H9 (cell line): ENCODE results near the gene CAMK1G. TPM values are rescaled to one million over a fixed set of nuclear protein-coding genes. Genes with fewer than 3 reads are reported as not detected.

Experiments
- DNase-seq: peaks from one replicate; pipeline ENCODE4 v3.0.0-alpha.2; 2017
- H2AFZ ChIP-seq: one replicate; pipeline ENCODE4 v1.6.1; 2013; ENCODE audit warnings: mild to moderate bottlenecking, low read length, control low read depth, moderate library complexity
- H2AK5ac ChIP-seq: 2 replicates; pipeline ENCODE4 v1.6.1; 2013; ENCODE audit warnings: low read length, control low read depth, mixed read lengths; ENCODE audit not compliant: insufficient read length
- H2BK120ac ChIP-seq: one replicate; pipeline ENCODE4 v1.6.1; 2013; ENCODE audit warnings: low read depth, mild to moderate bottlenecking, low read length, control low read depth, inconsistent platforms; ENCODE audit not compliant: poor library complexity, severe bottlenecking
- H2BK12ac ChIP-seq: 2 replicates; pipeline ENCODE4 v1.6.1; 2013; ENCODE audit warnings: low read length, control low read depth, mixed read lengths, low read depth; ENCODE audit not compliant: insufficient read length
- H2BK15ac ChIP-seq: 2 replicates; pipeline ENCODE4 v1.6.1; 2013; ENCODE audit warnings: low read depth, low read length, control low read depth
- H2BK20ac ChIP-seq: one replicate; pipeline ENCODE4 v1.6.1; 2013; ENCODE audit warnings: low read depth, mild to moderate bottlenecking, low read length, control low read depth, inconsistent platforms; ENCODE audit not compliant: poor library complexity, severe bottlenecking
- H2BK5ac ChIP-seq: 2 replicates; pipeline ENCODE4 v1.6.1; 2013; ENCODE audit warnings: low read length, control low read depth, mixed read lengths; ENCODE audit not compliant: insufficient read length
- H3K14ac ChIP-seq: 2 replicates; pipeline ENCODE4 v1.6.1; 2013; ENCODE audit warnings: low read length, control low read depth; ENCODE audit not compliant: insufficient read depth
- H3K18ac ChIP-seq: 2 replicates; pipeline ENCODE4 v1.6.1; 2013; ENCODE audit warnings: low read depth, mild to moderate bottlenecking, mixed read lengths, low read length, control low read depth; ENCODE audit not compliant: insufficient read length
- H3K23ac ChIP-seq: 2 replicates; pipeline ENCODE4 v1.6.1; 2013; ENCODE audit warnings: low read length, control low read depth, mixed read lengths, low read depth; ENCODE audit not compliant: insufficient read length
- H3K23me2 ChIP-seq: 2 replicates; pipeline ENCODE4 v1.6.1; 2013; ENCODE audit warnings: low read depth, mild to moderate bottlenecking, mixed read lengths, low read length, control low read depth; ENCODE audit not compliant: insufficient read length, poor library complexity, severe bottlenecking
- H3K27ac ChIP-seq: 2 replicates; pipeline ENCODE4 v1.5.1; 2013; ENCODE audit warnings: low read length, control low read depth, mixed read lengths, low read depth; ENCODE audit not compliant: insufficient read length
- H3K27me3 ChIP-seq: 2 replicates; pipeline ENCODE4 v1.6.1; 2013; ENCODE audit warnings: low read length, control low read depth, inconsistent platforms; ENCODE audit not compliant: insufficient read depth
- H3K4ac ChIP-seq: 2 replicates; pipeline ENCODE4 v1.6.1; 2013; ENCODE audit warnings: low read depth, mild to moderate bottlenecking, control low read depth, inconsistent platforms, low read length, moderate library complexity
- H3K4me1 ChIP-seq: 2 replicates; pipeline ENCODE4 v1.6.1; 2013; ENCODE audit warnings: low read length, control low read depth, inconsistent platforms; ENCODE audit not compliant: insufficient read depth
- H3K4me2 ChIP-seq: 2 replicates; pipeline ENCODE4 v1.6.1; 2013; ENCODE audit warnings: low read length, control low read depth, mixed read lengths; ENCODE audit not compliant: insufficient read length, insufficient read depth
- H3K56ac ChIP-seq: 2 replicates; pipeline ENCODE4 v1.6.1; 2013; ENCODE audit warnings: low read depth, mild to moderate bottlenecking, mixed read lengths, low read length, control low read depth; ENCODE audit not compliant: insufficient read length
- H3K79me1 ChIP-seq: 2 replicates; pipeline ENCODE4 v1.6.1; 2013; ENCODE audit warnings: low read depth, mild to moderate bottlenecking, moderate library complexity, low read length, control low read depth, inconsistent platforms; ENCODE audit not compliant: insufficient read depth, poor library complexity, severe bottlenecking
- H3K79me2 ChIP-seq: 2 replicates; pipeline ENCODE4 v1.6.1; 2013; ENCODE audit warnings: low read length, control low read depth, inconsistent platforms; ENCODE audit not compliant: insufficient read depth
- H3K9ac ChIP-seq: 2 replicates; pipeline ENCODE4 v1.6.1; 2013; ENCODE audit warnings: low read length, control low read depth, mixed read lengths; ENCODE audit not compliant: insufficient read length; ENCODE audit errors: extremely low read depth
- H3K9me3 ChIP-seq: one replicate; pipeline ENCODE4 v1.6.1; 2013; ENCODE audit warnings: low read depth, low read length, inconsistent platforms; ENCODE audit not compliant: control insufficient read depth
- H3T11ph ChIP-seq: one replicate; pipeline ENCODE4 v1.6.1; 2013; ENCODE audit warnings: mild to moderate bottlenecking, low read length, control low read depth, inconsistent platforms
- H4K20me1 ChIP-seq: one replicate; pipeline ENCODE4 v1.6.1; 2013; ENCODE audit not compliant: control insufficient read depth, insufficient read length, insufficient read depth
- H4K5ac ChIP-seq: 2 replicates; pipeline ENCODE4 v1.6.1; 2013; ENCODE audit warnings: low read depth, mild to moderate bottlenecking, mixed read lengths, low read length, control low read depth; ENCODE audit not compliant: insufficient read length
- H4K8ac ChIP-seq: replicated peaks from 2 replicates; pipeline ENCODE4 v1.6.1; 2013; ENCODE audit warnings: low read length, control low read depth, mixed read lengths, low read depth; ENCODE audit not compliant: insufficient read length
- H4K91ac ChIP-seq: 2 replicates; pipeline ENCODE4 v1.6.1; 2013; ENCODE audit warnings: low read depth, mild to moderate bottlenecking, moderate library complexity, mixed read lengths, low read length, control low read depth; ENCODE audit not compliant: insufficient read length
- H3K27ac Mint-ChIP-seq, 3 experiments: 2 replicates in 2 of 3; 3 replicates in 1 of 3; pipeline ENCODE4 v1.8.0; 2020 to 2021; ENCODE audit warnings: mixed read lengths in 3 of 3, mild to moderate bottlenecking in 1 of 3, moderate library complexity in 1 of 3
- H3K27me3 Mint-ChIP-seq: 2 replicates; pipeline ENCODE4 v1.8.0; 2021; ENCODE audit warnings: low read depth, mild to moderate bottlenecking, moderate library complexity, mixed read lengths
- H3K36me3 Mint-ChIP-seq, 3 experiments: 2 replicates in 2 of 3; 3 replicates in 1 of 3; pipeline ENCODE4 v1.8.0; 2020 to 2021; ENCODE audit warnings: low read depth in 3 of 3, mixed read lengths in 3 of 3; ENCODE audit not compliant: insufficient read depth in 1 of 3
- H3K4me1 Mint-ChIP-seq, 2 experiments: 2 replicates each; pipeline ENCODE4 v1.8.0; 2020; ENCODE audit warnings: mixed read lengths in 2 of 2
- H3K4me3 Mint-ChIP-seq, 2 experiments: 2 replicates in 1 of 2; 3 replicates in 1 of 2; pipeline ENCODE4 v1.8.0; 2020 to 2021; ENCODE audit warnings: mild to moderate bottlenecking in 2 of 2, mixed read lengths in 2 of 2, moderate library complexity in 1 of 2
- H3K9me3 Mint-ChIP-seq, 2 experiments: 2 replicates in 1 of 2; 3 replicates in 1 of 2; pipeline ENCODE4 v1.8.0; 2020; ENCODE audit warnings: mild to moderate bottlenecking in 2 of 2, mixed read lengths in 2 of 2, moderate library complexity in 1 of 2
- WGBS: extraction: QIAGEN DNeasy Blood & Tissue Kit; methylation state at CpG from one replicate; pipeline ENCODE4 v1.1.7; 2013; ENCODE audit warnings: missing lambda C conversion rate, low lambda C conversion rate, mixed read lengths; ENCODE audit not compliant: insufficient read length; ENCODE audit errors: extremely low coverage; 5-methylcytosine and 5-hydroxymethylcytosine counted together
- total RNA-seq: library from RNA; stranded (reverse); gene quantifications from 2 replicates; pipeline ENCODE4 v1.2.1, GENCODE V29; 2021
- TF ChIP-seq, protein P1 (sequence below): fragments of 200-600 bp; sonication (generic); conservative IDR thresholded peaks from 3 replicates; pipeline ENCODE4 v1.8.0; 2021; ENCODE audit warnings: antibody characterized with exemption, mild to moderate bottlenecking

The CAMK1G gene
- total RNA-seq, 1 experiment from 2014 or later: 0.28 TPM

DNA sequence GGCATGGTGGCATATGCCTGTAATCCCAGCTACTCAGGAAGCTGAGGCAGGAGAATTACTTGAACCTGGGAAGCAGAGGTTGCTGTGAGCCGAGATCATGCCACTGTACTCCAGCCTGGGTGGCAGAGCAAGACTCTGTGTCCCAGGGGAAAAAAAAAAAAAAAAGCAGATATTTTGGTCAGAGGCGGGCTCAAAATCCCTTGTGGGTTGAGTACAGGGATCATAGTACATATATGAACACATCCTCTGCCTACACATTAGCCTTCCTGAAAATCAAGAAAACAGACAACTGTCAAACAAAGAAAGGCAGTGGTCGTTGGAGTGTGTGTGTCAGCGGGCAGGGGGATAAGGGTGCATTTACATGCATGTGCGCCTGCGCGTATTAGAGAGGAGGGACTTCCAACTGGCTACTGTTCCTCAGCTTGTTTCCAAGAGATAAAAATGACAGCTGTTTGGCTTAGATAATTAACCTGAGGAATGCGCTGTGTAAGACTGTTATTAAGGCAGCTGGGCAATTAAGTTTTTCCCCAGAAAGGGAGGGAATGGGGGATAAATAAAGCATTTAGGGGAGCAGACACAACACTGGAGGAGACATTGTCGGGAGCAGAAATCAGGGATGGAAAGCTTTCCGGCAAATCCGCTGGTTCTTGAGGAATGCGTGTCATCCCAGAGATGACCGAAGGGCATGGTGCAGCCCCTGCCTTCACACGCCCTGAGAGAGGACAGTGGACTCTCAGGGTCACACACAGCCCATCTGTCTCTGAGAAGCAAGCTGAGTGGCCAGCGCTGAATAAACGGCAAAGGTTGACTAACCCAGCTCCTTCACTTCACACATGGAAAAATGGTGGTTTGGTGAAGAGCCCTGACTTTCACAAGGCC, 62.3 kb downstream of the CAMK1G start:
- H3T11ph ChIP-seq: no peak overlapping the region
- no peak overlapping the region for H3K18ac ChIP-seq
- H4K5ac ChIP-seq: no peak overlapping the region
- no peaks in the 10 kb centered on the region for H4K20me1 ChIP-seq
- no peak overlapping the region for H2BK12ac ChIP-seq
- no peaks in the 10 kb centered on the region for H3K23me2 ChIP-seq
- H2BK120ac ChIP-seq: no peak overlapping the region
- TF ChIP-seq, protein P1, sequence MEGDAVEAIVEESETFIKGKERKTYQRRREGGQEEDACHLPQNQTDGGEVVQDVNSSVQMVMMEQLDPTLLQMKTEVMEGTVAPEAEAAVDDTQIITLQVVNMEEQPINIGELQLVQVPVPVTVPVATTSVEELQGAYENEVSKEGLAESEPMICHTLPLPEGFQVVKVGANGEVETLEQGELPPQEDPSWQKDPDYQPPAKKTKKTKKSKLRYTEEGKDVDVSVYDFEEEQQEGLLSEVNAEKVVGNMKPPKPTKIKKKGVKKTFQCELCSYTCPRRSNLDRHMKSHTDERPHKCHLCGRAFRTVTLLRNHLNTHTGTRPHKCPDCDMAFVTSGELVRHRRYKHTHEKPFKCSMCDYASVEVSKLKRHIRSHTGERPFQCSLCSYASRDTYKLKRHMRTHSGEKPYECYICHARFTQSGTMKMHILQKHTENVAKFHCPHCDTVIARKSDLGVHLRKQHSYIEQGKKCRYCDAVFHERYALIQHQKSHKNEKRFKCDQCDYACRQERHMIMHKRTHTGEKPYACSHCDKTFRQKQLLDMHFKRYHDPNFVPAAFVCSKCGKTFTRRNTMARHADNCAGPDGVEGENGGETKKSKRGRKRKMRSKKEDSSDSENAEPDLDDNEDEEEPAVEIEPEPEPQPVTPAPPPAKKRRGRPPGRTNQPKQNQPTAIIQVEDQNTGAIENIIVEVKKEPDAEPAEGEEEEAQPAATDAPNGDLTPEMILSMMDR: no peak
- no peaks in the 10 kb centered on the region for H3K4me1 ChIP-seq
- H3K79me2 ChIP-seq: no peaks in the 10 kb centered on the region
- Mint-ChIP-seq H3K9me3 (no peaks in the 10 kb centered on the region), H3K36me3 (no peaks in the 10 kb centered on the region; a peak in 1 of 7 replicates), H3K27ac (no peak overlapping the region), H3K4me1 (peaks cover 5 to 8% of the 10 kb centered on the region in 2 experiments), H3K27me3 (peaks cover 4% of the 10 kb centered on the region), H3K4me3 (no peak overlapping the region)
- H3K9me3 ChIP-seq: no peaks in the 10 kb centered on the region
- no peak overlapping the region for H2BK5ac ChIP-seq
- no peak overlapping the region for H3K56ac ChIP-seq
- H2AK5ac ChIP-seq: no peak overlapping the region
- H3K14ac ChIP-seq: no peak overlapping the region
- no peak overlapping the region for H4K8ac ChIP-seq
- no peak overlapping the region for H3K27ac ChIP-seq
- no peak overlapping the region for H2AFZ ChIP-seq
- H2BK20ac ChIP-seq: no peak overlapping the region
- no peak for DNase-seq
- H3K4ac ChIP-seq: no peak overlapping the region
- no peaks in the 10 kb centered on the region for H3K79me1 ChIP-seq
- H3K23ac ChIP-seq: no peak overlapping the region
- H3K9ac ChIP-seq: no peak overlapping the region
- H3K4me2 ChIP-seq: no peak overlapping the region
- WGBS: no CpG with 5 or more reads among the region's 16 CpGs
- H4K91ac ChIP-seq: no peak overlapping the region
- no peak overlapping the region for H2BK15ac ChIP-seq
- H3K27me3 ChIP-seq: no peaks in the 10 kb centered on the region
